Endodermal cell (in vitro differentiated cells): ENCODE measurements around the gene DNAJC17. TPM values are rescaled to one million over a fixed set of nuclear protein-coding genes. Genes with fewer than 3 reads are reported as not detected.

Experiments used
- DNase-seq: peaks from one replicate; pipeline ENCODE4 v3.0.0-alpha.2; 2017
- H3K27ac ChIP-seq: 2 replicates; pipeline ENCODE4 v1.5.1; 2013; ENCODE audit warnings: mild to moderate bottlenecking, low read depth, low read length, moderate library complexity
- H3K27me3 ChIP-seq: 2 replicates; pipeline ENCODE4 v1.6.1; 2013; ENCODE audit warnings: mild to moderate bottlenecking, low read length, moderate library complexity; ENCODE audit not compliant: insufficient read depth, control insufficient read depth, poor library complexity, severe bottlenecking
- H3K36me3 ChIP-seq: 2 replicates; pipeline ENCODE4 v1.7.0; 2013; ENCODE audit warnings: mild to moderate bottlenecking, low read length, moderate library complexity; ENCODE audit not compliant: control insufficient read depth, insufficient read depth
- H3K4me1 ChIP-seq: one replicate; pipeline ENCODE4 v1.7.0; 2013; ENCODE audit warnings: low read length; ENCODE audit not compliant: control insufficient read depth, insufficient read depth
- H3K4me3 ChIP-seq: 2 replicates; pipeline ENCODE4 v1.5.1; 2013; ENCODE audit warnings: mild to moderate bottlenecking, low read length, moderate library complexity
- H3K9ac ChIP-seq: 2 replicates; pipeline ENCODE4 v1.6.1; 2013; ENCODE audit warnings: mild to moderate bottlenecking, low read length, moderate library complexity; ENCODE audit not compliant: poor library complexity, severe bottlenecking; ENCODE audit errors: extremely low read depth
- H3K9me3 ChIP-seq: 2 replicates; pipeline ENCODE4 v1.6.1; 2013; ENCODE audit warnings: mild to moderate bottlenecking, low read length, moderate library complexity; ENCODE audit not compliant: control insufficient read depth
- H3K27ac Mint-ChIP-seq: 2 replicates; pipeline ENCODE4 v1.8.0; 2020; ENCODE audit warnings: mixed read lengths
- H3K27me3 Mint-ChIP-seq: 2 replicates; pipeline ENCODE4 v1.8.0; 2021; ENCODE audit warnings: mild to moderate bottlenecking, mixed read lengths; ENCODE audit not compliant: insufficient read depth
- H3K36me3 Mint-ChIP-seq: 2 replicates; pipeline ENCODE4 v1.8.0; 2020; ENCODE audit warnings: low read depth, mixed read lengths
- H3K4me1 Mint-ChIP-seq: 2 replicates; pipeline ENCODE4 v1.8.0; 2020; ENCODE audit warnings: mixed read lengths
- H3K4me3 Mint-ChIP-seq: 2 replicates; pipeline ENCODE4 v1.8.0; 2020; ENCODE audit warnings: mild to moderate bottlenecking, moderate library complexity, mixed read lengths
- H3K9me3 Mint-ChIP-seq: 2 replicates; pipeline ENCODE4 v1.8.0; 2020; ENCODE audit warnings: mild to moderate bottlenecking, mixed read lengths
- WGBS, 2 experiments: methylation state at CpG; one replicate each; pipeline versions ENCODE4 v1.1.5 to v1.1.7; 2013; ENCODE audit warnings: missing lambda C conversion rate in 2 of 2, mixed read lengths in 1 of 2; ENCODE audit not compliant: insufficient coverage in 1 of 2, insufficient read length in 1 of 2; 5-methylcytosine and 5-hydroxymethylcytosine counted together
- total RNA-seq, 2 donors: library from RNA; stranded (reverse); fragmentation: NEBNext Ultra II Directional in 1 of 2; extraction: Animal tissue kit (Norgen Biotek cat#: 25700) in 1 of 2; gene quantifications; 2 replicates in 1 of 2; 3 replicates in 1 of 2; pipeline ENCODE4 v1.2.1, GENCODE V29; 2021
- TF ChIP-seq, protein P1 (sequence below): fragments of 200-600 bp; sonication (generic); conservative IDR thresholded peaks from 2 replicates; pipeline ENCODE4 v1.5.0; 2021; ENCODE audit warnings: antibody characterized with exemption, mild to moderate bottlenecking

The DNAJC17 gene
- total RNA-seq, 2 donors from 2014 or later = 34.0 to 41.0 TPM

DNA sequence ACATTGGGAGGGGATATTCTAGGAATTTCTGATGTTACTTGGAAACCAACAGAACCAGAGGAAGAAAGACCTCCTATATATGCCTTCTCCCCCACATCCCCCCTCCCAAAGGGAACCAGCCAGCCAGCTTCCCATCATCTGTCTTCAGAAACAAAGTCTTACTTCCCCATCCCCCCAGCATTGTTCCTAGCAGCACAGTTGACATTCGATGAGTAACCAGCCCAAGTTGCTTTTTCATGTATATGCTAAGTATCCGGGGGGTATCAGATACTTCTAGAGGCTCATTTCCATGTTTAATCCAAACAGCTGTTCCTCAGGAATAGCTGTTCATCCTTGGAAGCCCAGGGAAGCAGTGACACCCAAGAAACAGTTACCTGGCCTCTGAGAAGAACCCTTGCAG lies 68.2 kb downstream of the DNAJC17 start:
- Histone ChIP-seq H3K27ac (no peak overlapping the region), H3K36me3 (peaks cover 83% of the 10 kb centered on the region), H3K4me3 (no peak overlapping the region), H3K9ac (no peak overlapping the region), H3K4me1 (no peaks in the 10 kb centered on the region), H3K9me3 (no peaks in the 10 kb centered on the region), H3K27me3 (no peaks in the 10 kb centered on the region)
- 47% methylated on average over 2 of the region's 2 CpGs; no CpG with 5 or more reads in 1 of the 2 experiments for WGBS, 2 experiments
- TF ChIP-seq, protein P1, sequence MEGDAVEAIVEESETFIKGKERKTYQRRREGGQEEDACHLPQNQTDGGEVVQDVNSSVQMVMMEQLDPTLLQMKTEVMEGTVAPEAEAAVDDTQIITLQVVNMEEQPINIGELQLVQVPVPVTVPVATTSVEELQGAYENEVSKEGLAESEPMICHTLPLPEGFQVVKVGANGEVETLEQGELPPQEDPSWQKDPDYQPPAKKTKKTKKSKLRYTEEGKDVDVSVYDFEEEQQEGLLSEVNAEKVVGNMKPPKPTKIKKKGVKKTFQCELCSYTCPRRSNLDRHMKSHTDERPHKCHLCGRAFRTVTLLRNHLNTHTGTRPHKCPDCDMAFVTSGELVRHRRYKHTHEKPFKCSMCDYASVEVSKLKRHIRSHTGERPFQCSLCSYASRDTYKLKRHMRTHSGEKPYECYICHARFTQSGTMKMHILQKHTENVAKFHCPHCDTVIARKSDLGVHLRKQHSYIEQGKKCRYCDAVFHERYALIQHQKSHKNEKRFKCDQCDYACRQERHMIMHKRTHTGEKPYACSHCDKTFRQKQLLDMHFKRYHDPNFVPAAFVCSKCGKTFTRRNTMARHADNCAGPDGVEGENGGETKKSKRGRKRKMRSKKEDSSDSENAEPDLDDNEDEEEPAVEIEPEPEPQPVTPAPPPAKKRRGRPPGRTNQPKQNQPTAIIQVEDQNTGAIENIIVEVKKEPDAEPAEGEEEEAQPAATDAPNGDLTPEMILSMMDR = no peak
- Mint-ChIP-seq H3K27ac (peak overlapping the region; percentile 42), H3K36me3 (peaks cover 56% of the 10 kb centered on the region), H3K4me3 (no peak overlapping the region), H3K9me3 (no peaks in the 10 kb centered on the region), H3K27me3 (no peaks in the 10 kb centered on the region), H3K4me1 (peaks cover 14% of the 10 kb centered on the region)
- DNase-seq = peak; percentile 64

DNA sequence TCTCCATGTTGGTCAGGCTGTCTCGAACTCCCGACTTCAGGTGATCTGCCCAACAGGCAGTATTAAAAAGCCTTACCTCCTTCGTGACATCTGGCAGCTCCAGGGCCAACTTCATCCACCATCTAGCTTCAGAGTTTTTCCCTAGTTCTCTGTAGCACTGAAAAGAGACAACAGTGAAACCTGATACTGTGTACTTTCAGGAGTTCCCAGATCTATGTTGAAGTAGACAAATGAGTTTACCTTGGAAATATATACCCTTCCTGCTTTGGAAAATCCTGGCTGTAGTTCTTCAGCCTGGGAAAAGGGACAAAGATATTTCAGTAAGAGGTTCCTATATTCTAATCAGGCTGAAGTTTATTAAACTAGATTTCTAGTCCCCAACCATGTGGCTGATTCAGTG lies 70.2 kb downstream of the DNAJC17 start:
- Mint-ChIP-seq H3K36me3 (peaks cover 59% of the 10 kb centered on the region), H3K9me3 (no peaks in the 10 kb centered on the region), H3K27me3 (no peaks in the 10 kb centered on the region), H3K4me1 (peaks cover 14% of the 10 kb centered on the region), H3K4me3 (no peak overlapping the region), H3K27ac (peak overlapping the region; percentile 64)
- Histone ChIP-seq H3K27ac (no peak overlapping the region), H3K9ac (no peak overlapping the region), H3K4me3 (no peak overlapping the region), H3K9me3 (no peaks in the 10 kb centered on the region), H3K36me3 (peaks cover 79% of the 10 kb centered on the region), H3K27me3 (no peaks in the 10 kb centered on the region), H3K4me1 (no peaks in the 10 kb centered on the region)
- whole genome bisulfite sequencing, 2 experiments = 95 to 100% methylated on average over 3 of the region's 3 CpGs
- TF ChIP-seq, protein P1 = no peak
- no peak for DNase-seq

DNA sequence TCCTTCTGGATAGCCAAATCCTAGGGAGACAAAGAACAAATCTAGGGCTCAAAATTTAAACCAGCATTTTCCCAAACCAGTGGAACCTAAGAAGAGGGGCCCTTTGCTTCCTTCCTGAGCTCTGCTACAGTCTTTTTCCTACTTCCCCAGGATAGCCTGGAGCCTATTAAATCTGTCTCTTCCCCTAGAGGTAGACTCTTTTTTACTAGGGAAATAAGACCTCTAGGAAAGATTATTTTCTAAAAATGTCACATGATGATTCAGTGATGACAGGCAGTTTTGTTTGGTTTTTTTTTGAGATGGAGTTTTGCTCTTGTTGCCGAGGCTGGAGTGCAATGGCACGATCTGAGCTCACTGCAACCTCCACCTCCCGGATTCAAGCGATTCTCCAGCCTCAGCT lies 70.7 kb downstream of the DNAJC17 start:
- Mint-ChIP-seq H3K27ac (no peak overlapping the region), H3K4me3 (no peak overlapping the region)
- 95 to 96% methylated on average over 4 of the region's 4 CpGs for WGBS, 2 experiments

More for the DNA sequence above, 70.7 kb downstream of the DNAJC17 start:
- H3K4me1 Mint-ChIP-seq = peaks cover 14% of the 10 kb centered on the region
- no peak overlapping the region for H3K4me3 ChIP-seq
- H3K36me3 Mint-ChIP-seq = peaks cover 64% of the 10 kb centered on the region
- no peaks in the 10 kb centered on the region for H3K4me1 ChIP-seq
- H3K9ac ChIP-seq = no peak overlapping the region
- TF ChIP-seq, protein P1 = no peak
- DNase-seq = no peak
- no peaks in the 10 kb centered on the region for H3K9me3 Mint-ChIP-seq
- H3K27me3 Mint-ChIP-seq = no peaks in the 10 kb centered on the region
- no peak overlapping the region for H3K27ac ChIP-seq
- H3K36me3 ChIP-seq = peaks cover 80% of the 10 kb centered on the region
- H3K27me3 ChIP-seq = no peaks in the 10 kb centered on the region
- no peaks in the 10 kb centered on the region for H3K9me3 ChIP-seq
